GM19452 (cell line): ENCODE measurements around the gene TMEM120A.

Experiments used
- ATAC-seq: cut with Tn5 transposase; IDR thresholded peaks from one replicate; pipeline ENCODE4 v1.9.1; 2021; ENCODE audit not compliant: unreplicated experiment

TMEM120A gene

DNA sequence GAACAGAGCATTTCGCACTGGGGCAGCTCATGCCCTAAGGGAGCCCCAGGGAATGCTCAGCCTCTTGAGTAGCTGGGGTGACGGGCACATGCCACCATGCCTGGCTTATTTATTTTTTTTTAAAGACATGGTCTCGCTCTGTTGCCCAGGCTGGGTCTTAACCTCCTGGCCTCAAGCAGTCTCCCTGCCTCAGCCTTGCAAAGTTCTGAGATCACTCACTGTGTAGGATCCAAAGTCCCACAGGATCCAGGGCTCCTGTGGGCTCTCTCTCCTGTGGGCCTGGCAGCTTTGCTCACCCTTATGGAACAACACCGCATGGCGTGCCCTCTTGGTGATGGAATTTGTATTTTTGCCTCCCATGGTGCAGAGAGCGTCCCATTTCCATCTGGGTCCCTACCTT is 34.0 kb downstream of the TMEM120A start:
- no peak for ATAC-seq

DNA sequence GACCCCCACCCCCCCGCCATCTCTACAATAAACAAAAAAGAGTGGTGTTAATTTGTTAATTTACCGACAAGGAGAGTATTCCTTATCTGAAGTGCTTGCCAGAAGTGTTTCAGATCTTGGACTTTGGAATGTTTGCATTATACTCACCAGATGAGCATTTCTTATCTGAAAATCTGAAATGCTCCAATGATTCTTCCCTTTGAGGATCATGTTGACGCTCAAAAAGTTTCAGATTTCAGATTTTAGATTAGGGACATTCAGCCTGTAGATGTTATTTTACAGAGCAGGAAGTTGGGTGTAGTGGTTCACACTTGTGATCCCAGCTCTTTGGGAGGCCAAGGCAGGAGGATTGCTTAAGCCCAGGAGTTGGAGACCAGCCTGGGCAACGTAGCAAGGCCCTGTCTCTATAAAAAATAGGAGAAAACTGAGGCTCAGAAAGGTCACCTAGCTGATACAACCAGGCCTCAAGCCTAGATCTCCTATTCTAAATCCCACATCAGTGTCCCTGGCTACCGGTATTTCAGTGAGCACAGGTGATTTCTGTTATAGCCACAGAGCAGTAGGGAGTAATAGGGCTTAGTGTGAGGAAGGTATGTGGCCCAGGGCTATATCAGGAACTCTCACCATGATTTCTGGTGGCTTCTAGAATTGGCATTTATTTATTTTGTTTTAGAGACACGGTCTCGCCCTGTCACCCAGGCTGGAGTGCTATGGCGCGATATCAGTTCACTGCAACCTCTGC is 35.4 kb downstream of the TMEM120A start:
- ATAC-seq: no peak

DNA sequence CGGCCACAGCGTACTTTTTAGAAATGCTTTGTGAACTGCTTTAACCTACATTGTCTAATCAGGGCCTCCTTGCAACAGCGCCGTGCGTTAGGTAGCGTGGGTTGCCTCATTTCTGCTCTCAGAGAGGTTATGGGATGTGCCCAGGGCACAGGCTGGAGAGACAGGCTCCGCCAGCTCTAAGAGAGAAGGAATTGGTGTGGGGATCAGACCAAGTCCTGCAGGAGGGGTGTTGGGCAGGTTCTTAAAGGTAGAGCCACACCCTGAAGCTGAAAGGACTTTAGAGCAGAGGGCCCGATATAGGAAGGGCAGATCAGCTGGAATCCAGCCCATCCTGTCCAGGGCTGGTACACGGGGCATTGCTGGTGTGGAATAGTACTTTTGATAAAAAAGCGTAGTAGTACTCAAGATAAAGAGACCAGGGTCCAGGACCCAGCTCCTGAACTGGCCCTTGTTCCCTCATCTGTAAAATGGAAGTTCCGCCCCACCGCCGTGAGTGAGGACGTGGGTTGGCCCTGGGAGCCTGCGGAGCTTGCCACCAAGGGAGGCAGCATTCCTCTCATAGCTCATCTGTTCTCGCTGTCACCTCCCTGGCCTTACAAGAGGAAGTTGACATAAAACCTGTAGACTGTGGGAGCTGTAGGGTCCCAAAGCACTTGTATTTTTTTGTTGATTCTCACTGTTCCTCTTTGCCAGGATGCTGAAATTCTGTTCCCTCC is 37.2 kb downstream of the TMEM120A start:
- ATAC-seq: no peak

DNA sequence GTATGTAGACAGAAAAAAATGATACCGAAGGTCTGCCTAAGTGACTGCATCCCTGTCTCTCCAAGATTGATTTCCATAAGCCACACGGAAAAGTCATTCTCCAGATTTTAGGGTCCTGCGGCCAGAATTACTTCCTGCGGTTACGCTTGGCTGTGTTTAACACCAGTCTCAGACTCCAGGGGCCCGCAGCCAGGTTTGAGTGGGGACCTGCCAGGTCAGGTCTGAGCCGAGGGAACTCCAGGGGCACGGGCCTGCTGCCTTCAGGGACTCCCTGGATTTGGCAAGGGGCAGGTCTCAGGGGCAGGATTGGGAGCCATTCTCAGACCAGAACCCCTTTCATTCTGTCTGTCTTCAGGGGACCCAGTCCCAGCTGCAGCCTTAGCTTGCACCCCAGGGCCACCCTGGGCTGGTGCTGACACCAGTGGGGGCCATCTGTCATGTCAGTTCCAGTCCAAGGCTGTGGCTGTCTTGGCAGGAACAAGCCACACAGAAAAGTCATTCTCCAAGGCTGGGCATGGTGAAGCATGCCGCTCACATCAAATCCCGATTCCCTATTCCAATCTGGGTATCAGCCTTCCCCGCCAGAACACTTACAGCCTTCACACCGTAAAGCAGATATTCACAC is 39.0 kb downstream of the TMEM120A start:
- ATAC-seq: no peak

- no peak for ATAC-seq
These were observed 40.5 kb downstream of the TMEM120A start for GRCh38 chr7:75953931-75954330.

GRCh38 chr7:75953431-75953830 is 41.0 kb downstream of the TMEM120A start:
- no peak for ATAC-seq

DNA sequence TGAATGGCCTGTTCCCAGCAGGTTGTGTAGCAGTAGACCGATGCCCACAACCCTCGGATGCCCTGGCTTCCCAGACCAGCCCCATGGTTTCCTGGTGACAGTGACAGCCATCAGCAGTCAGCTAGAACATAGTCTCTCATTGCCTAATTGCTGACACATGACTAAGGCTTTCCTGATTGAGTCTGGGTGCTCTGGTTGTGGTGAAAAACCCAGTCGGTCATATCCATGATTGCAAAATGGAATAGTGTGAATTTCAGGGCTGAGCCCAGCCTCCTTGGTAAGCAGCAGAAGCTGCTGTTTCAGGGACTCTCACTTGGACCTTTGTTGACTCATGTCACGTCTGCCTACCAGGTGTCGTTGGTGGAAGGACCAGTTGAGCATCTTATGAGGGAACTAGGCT is 42.9 kb downstream of the TMEM120A start:
- ATAC-seq: no peak

DNA sequence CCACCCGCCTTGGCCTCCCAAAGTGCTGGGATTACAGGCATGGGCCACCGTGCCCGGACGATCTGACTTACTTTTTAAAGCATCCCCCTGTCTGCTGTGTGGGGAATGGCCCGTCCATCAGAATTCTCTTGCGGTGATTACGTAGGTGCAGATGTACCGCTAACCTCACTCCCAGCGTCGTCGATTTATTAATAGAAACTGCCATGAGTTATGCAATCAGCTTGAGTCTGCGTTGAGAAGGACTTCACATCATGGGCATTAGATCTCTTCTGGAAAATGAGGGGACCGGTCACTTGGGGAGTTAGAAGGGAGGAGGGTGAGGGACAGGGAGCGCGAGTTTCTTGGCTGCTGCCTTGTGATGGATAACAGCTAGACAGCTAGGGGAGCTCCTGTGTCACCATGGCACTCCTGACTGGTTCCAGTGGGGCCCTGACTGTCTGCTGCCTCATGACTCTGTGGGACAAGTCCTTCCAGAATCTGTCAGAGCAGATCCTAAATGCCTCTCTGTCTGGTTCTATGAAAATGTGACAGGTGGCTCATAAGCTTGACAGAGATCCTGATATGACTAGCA is 44.2 kb downstream of the TMEM120A start:
- ATAC-seq: no peak

DNA sequence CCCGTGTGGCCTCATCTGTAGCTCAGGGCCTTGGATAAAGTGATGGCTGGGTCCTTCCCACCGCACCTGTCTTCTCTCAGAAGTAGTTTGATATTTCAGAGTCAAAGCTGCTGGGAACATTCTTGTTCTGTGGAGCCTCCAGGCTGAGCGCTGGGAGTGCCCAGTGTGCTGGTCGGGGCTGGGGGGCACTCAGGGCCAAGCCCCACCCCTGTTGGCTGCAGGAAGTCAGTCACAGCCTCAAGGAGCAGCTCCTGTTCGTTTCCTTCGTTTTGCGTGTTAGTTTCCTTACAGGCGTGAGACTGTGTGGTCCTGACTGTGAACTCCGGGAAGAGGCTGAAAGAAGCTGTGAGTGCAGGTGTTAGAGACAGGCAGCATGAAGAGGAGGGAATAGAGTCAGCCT is 46.2 kb downstream of the TMEM120A start:
- no peak for ATAC-seq

DNA sequence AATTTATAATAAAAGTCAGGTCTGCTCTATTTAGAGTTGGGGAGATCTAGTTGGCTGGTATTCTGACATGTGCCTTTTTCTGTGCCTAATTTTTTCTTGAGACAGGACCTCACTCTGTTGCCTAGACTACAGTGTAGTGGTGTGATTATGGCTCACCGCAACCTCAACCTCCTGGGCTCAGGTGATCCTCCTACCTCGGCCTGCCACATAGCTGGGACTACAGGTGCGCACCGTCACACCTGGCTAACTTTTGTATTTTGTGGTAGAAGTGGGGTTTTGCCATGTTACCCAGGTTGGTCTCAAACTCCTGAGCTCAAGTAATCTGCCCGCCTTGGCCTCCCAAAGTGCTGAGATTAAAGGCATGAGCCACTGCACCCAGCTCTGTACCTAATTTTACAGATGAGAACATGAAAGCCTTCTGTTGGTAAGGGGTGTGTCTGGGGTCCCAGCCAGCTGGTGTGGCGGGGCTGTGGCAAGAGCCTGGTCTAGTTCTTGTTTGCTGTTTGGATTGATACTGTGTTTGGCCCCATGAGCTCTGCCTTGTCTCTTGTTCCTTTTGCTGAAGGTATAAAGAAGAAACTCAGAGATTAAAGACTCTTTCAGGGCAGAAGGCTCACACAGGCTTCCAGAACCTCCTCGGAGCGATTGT is 48.1 kb downstream of the TMEM120A start:
- ATAC-seq: no peak

GRCh38 chr7:75945297-75946168 is 48.9 kb downstream of the TMEM120A start:
- ATAC-seq: no peak

- ATAC-seq: no peak
These were observed 49.9 kb downstream of the TMEM120A start for GRCh38 chr7:75944507-75944906.

- ATAC-seq: no peak
These were observed 50.5 kb downstream of the TMEM120A start for GRCh38 chr7:75943864-75944263.

DNA sequence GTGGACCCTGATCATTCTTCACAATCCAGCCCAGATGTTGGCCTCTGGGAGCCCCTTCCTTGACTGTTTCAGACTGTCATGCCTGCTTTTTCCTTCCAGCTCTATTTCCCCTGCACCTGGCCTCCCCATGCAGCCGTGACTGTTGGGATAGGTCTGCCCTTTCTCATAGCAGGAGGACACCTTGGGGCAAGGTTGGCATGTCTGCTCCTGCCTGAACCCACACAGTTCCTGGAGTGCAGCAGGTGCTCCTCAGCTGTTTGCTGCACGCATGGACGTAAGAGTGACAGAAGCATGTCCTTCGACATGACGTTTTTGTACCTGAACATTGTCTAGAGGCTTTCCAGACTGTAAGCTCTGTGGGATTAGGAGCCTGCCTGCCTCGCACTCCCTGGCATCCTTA is 55.5 kb downstream of the TMEM120A start:
- ATAC-seq: no peak

- no peak for ATAC-seq
These were observed 56.2 kb downstream of the TMEM120A start for GRCh38 chr7:75937958-75938786.
